A549 (cell line): ENCODE results near the gene ALAD.
"Not testable (repeated sequence)": the region's sequence is repeated elsewhere in the genome, so short reads cannot be mapped to it uniquely, and the experiment has no call there.

Experiments
- CEBPB ChIP-seq, 2 experiments: fragments of >200 bp in 1 of 2; sonication (Bioruptor Twin) in 1 of 2; formaldehyde crosslinking in 1 of 2; IDR thresholded peaks; 2 replicates each; pipeline ENCODE4 v1.6.1; 2012 to 2016
- CTCF ChIP-seq: fragments of >200 bp; sonication (Bioruptor Twin); formaldehyde crosslinking; IDR thresholded peaks from 3 replicates; pipeline ENCODE4 v1.5.1; 2016

GRCh38 chr9:113406873-113407511, 5.9 kb upstream of the ALAD start:
- not testable (repeated sequence) for TF ChIP-seq CEBPB (IDR thresholded peaks at IDR 0.05)
- TF ChIP-seq CTCF, result peak; percentile 68
